MM.1S (cell line): Measurements from ENCODE around the gene RAB20.

Source experiments
- DNase-seq: peaks from one replicate; pipeline ENCODE4 v3.0.0-alpha.2; 2015
- H2AFZ ChIP-seq: fragments of 300-600 bp; sonication (generic); 2 replicates; pipeline ENCODE4 v1.6.0; 2016; ENCODE audit warnings: antibody characterized with exemption, low read length
- H3F3A ChIP-seq: fragments of 300-600 bp; sonication (generic); 2 replicates; pipeline ENCODE4 v1.6.1; 2016; ENCODE audit warnings: mild to moderate bottlenecking, antibody characterized with exemption, low read length, moderate library complexity, mixed read lengths; ENCODE audit not compliant: insufficient read depth
- H3K27ac ChIP-seq: fragments of 300-600 bp; sonication (generic); 2 replicates; pipeline ENCODE4 v1.5.1; 2016; ENCODE audit warnings: mild to moderate bottlenecking, low read length
- H3K27me3 ChIP-seq: fragments of 300-600 bp; sonication (generic); replicated peaks from 2 replicates; pipeline ENCODE4 v1.6.0; 2016; ENCODE audit warnings: low read length; ENCODE audit not compliant: insufficient read depth
- H3K36me3 ChIP-seq: fragments of 300-600 bp; sonication (generic); replicated peaks from 2 replicates; pipeline ENCODE4 v1.6.1; 2016; ENCODE audit warnings: mild to moderate bottlenecking, low read length, mixed read lengths; ENCODE audit not compliant: insufficient read depth
- H3K4me1 ChIP-seq: fragments of 300-600 bp; sonication (generic); 2 replicates; pipeline ENCODE4 v1.6.1; 2016; ENCODE audit warnings: low read length, mixed read lengths
- H3K4me2 ChIP-seq: fragments of 300-600 bp; sonication (generic); 2 replicates; pipeline ENCODE4 v1.6.0; 2016; ENCODE audit warnings: low read depth, low read length
- H3K4me3 ChIP-seq: fragments of 300-600 bp; sonication (generic); 2 replicates; pipeline ENCODE4 v1.5.1; 2016; ENCODE audit warnings: low read length, mixed read lengths
- H3K79me2 ChIP-seq: fragments of 300-600 bp; sonication (generic); 2 replicates; pipeline ENCODE4 v1.6.1; 2016; ENCODE audit warnings: mixed run types, low read length, mixed read lengths
- H3K9ac ChIP-seq: fragments of 300-600 bp; sonication (generic); 2 replicates; pipeline ENCODE4 v1.6.1; 2016; ENCODE audit warnings: low read length, mixed read lengths
- H3K9me2 ChIP-seq: fragments of 300-600 bp; sonication (generic); replicated peaks from 2 replicates; pipeline ENCODE4 v1.6.1; 2016; ENCODE audit warnings: mild to moderate bottlenecking, low read length, mixed read lengths; ENCODE audit not compliant: insufficient read depth
- H3K9me3 ChIP-seq: fragments of 300-600 bp; sonication (generic); replicated peaks from 2 replicates; pipeline ENCODE4 v1.6.1; 2016; ENCODE audit warnings: mild to moderate bottlenecking, low read length, mixed read lengths; ENCODE audit not compliant: insufficient read depth
- H4K20me1 ChIP-seq: fragments of 300-600 bp; sonication (generic); 2 replicates; pipeline ENCODE4 v1.6.1; 2016; ENCODE audit warnings: mild to moderate bottlenecking, low read length, moderate library complexity, mixed read lengths; ENCODE audit not compliant: insufficient read depth
- CTCF ChIP-seq: fragments of 300-600 bp; sonication (generic); IDR thresholded peaks from 2 replicates; pipeline ENCODE4 v1.5.1; 2016; ENCODE audit warnings: antibody characterized with exemption, low read length, mixed read lengths
- EZH2 ChIP-seq: fragments of 300-600 bp; sonication (generic); optimal IDR thresholded peaks from 2 replicates; pipeline ENCODE3; 2017; ENCODE audit warnings: low read depth, mild to moderate bottlenecking, antibody characterized with exemption, low read length, mixed read lengths
- EZH2phosphoT487 ChIP-seq: fragments of 300-600 bp; sonication (generic); IDR thresholded peaks from 2 replicates; pipeline ENCODE4 v1.6.1; 2018; ENCODE audit warnings: antibody characterized with exemption, low read length

RAB20 gene

GRCh38 chr13:110539894-110540293 lies 21.6 kb downstream of the RAB20 start:
- no peaks in the 10 kb centered on the region for H3K9me3 ChIP-seq
- no peaks in the 10 kb centered on the region for H3F3A ChIP-seq
- H4K20me1 ChIP-seq: no peaks in the 10 kb centered on the region
- H3K36me3 ChIP-seq: no peaks in the 10 kb centered on the region
- TF ChIP-seq CTCF (no peak), EZH2 (no peak), EZH2phosphoT487 (no peak)
- no peaks in the 10 kb centered on the region for H3K79me2 ChIP-seq
- no peak for DNase-seq
- H3K9ac ChIP-seq: no peak overlapping the region
- H3K4me1 ChIP-seq: no peaks in the 10 kb centered on the region
- H3K27ac ChIP-seq: no peak overlapping the region
- no peaks in the 10 kb centered on the region for H3K9me2 ChIP-seq
- no peak overlapping the region for H3K4me3 ChIP-seq
- no peak overlapping the region for H3K4me2 ChIP-seq
- H3K27me3 ChIP-seq: no peaks in the 10 kb centered on the region
- H2AFZ ChIP-seq: no peak overlapping the region

GRCh38 chr13:110538632-110539031 lies 22.9 kb downstream of the RAB20 start:
- Histone ChIP-seq H3K9me3 (no peaks in the 10 kb centered on the region), H3K27ac (no peak overlapping the region), H3K4me3 (no peak overlapping the region), H3K9ac (no peak overlapping the region), H3F3A (no peaks in the 10 kb centered on the region), H3K9me2 (no peaks in the 10 kb centered on the region), H2AFZ (no peak overlapping the region), H3K4me2 (no peak overlapping the region), H3K27me3 (no peaks in the 10 kb centered on the region), H3K4me1 (no peaks in the 10 kb centered on the region), H3K79me2 (no peaks in the 10 kb centered on the region), H3K36me3 (no peaks in the 10 kb centered on the region), H4K20me1 (no peaks in the 10 kb centered on the region)
- DNase-seq: no peak
- no peak for TF ChIP-seq EZH2

- Histone ChIP-seq H3K9me3 (no peaks in the 10 kb centered on the region), H3K27ac (no peak overlapping the region), H3F3A (no peaks in the 10 kb centered on the region), H3K4me3 (no peak overlapping the region), H3K9ac (no peak overlapping the region), H4K20me1 (no peaks in the 10 kb centered on the region), H3K9me2 (no peaks in the 10 kb centered on the region), H2AFZ (no peak overlapping the region), H3K4me2 (no peak overlapping the region), H3K4me1 (no peaks in the 10 kb centered on the region), H3K27me3 (no peaks in the 10 kb centered on the region), H3K36me3 (no peaks in the 10 kb centered on the region), H3K79me2 (no peaks in the 10 kb centered on the region)
- DNase-seq: no peak
- TF ChIP-seq CTCF (no peak), EZH2 (no peak), EZH2phosphoT487 (no peak)
These were observed 25.4 kb downstream of the RAB20 start for GRCh38 chr13:110536006-110536693.

- no peak overlapping the region for H3K27ac ChIP-seq
- H3K4me3 ChIP-seq: no peak overlapping the region
- no peaks in the 10 kb centered on the region for H3K9me2 ChIP-seq
- no peaks in the 10 kb centered on the region for H3K9me3 ChIP-seq
- H3K27me3 ChIP-seq: no peaks in the 10 kb centered on the region
- TF ChIP-seq EZH2phosphoT487 (no peak), CTCF (no peak), EZH2 (no peak)
- H2AFZ ChIP-seq: no peak overlapping the region
- no peak overlapping the region for H3K4me2 ChIP-seq
- no peaks in the 10 kb centered on the region for H3K79me2 ChIP-seq
- no peaks in the 10 kb centered on the region for H3K4me1 ChIP-seq
- DNase-seq: no peak
- H4K20me1 ChIP-seq: no peaks in the 10 kb centered on the region
- no peak overlapping the region for H3K9ac ChIP-seq
- H3K36me3 ChIP-seq: no peaks in the 10 kb centered on the region
- H3F3A ChIP-seq: no peaks in the 10 kb centered on the region
These were observed 26.0 kb downstream of the RAB20 start for GRCh38 chr13:110535526-110535925.
